Right atrium auricular region (tissue), 2 donors: ENCODE data around the gene MRTFA. TPM values are rescaled to one million over a fixed set of nuclear protein-coding genes. Genes with fewer than 3 reads are reported as not detected.
"Not testable (repeated sequence)": the region's sequence is repeated elsewhere in the genome, so short reads cannot be mapped to it uniquely, and the experiment has no call there.

ENCODE experiments used
- DNase-seq: peaks from one replicate; pipeline ENCODE4 v3.0.0-alpha.2; 2019; ENCODE audit warnings: low spot score
- H3K27ac ChIP-seq, 2 donors: fragments of 200-600 bp; sonication (generic); 1 replicate in 1 of 2; 2 replicates in 1 of 2; pipeline ENCODE4 v1.5.1; 2016 to 2019
- H3K27me3 ChIP-seq, 2 donors: fragments of 200-600 bp; sonication (generic); one replicate each; pipeline versions ENCODE4 v1.5.1 to v1.6.0; 2017 to 2019
- H3K36me3 ChIP-seq: fragments of 200-600 bp; sonication (generic); one replicate; pipeline ENCODE4 v1.5.1; 2016
- H3K4me1 ChIP-seq, 2 donors: fragments of 200-600 bp; sonication (generic); one replicate each; pipeline versions ENCODE4 v1.5.1 to v1.6.0; 2017 to 2019
- H3K4me3 ChIP-seq, 2 donors: fragments of 200-600 bp; sonication (generic); 1 replicate in 1 of 2; 2 replicates in 1 of 2; pipeline ENCODE4 v1.5.1; 2017 to 2019; ENCODE audit warnings: mild to moderate bottlenecking in 1 of 2, moderate library complexity in 1 of 2
- H3K9me3 ChIP-seq, 2 donors: fragments of 200-600 bp; sonication (generic); one replicate each; pipeline ENCODE4 v1.5.1; 2019
- CTCF ChIP-seq, 2 donors: fragments of 200-600 bp; sonication (generic); IDR thresholded peaks; one replicate each; pipeline ENCODE4 v1.5.1; 2019; ENCODE audit warnings: antibody characterized with exemption in 2 of 2
- total RNA-seq, 2 donors: library from RNA; depleted of rRNA; stranded (reverse); fragments of >200 nt; gene quantifications; one replicate each; pipeline ENCODE4 v1.1.0, GENCODE V29; 2016

Gene MRTFA
- total RNA-seq, 2 donors from 2014 or later: 45.8 to 55.2 TPM

GRCh38 chr22:40511604-40512003 lies 124.9 kb downstream of the MRTFA start:
- peaks cover 0 to 60% of the 10 kb centered on the region in 2 donors for H3K4me1 ChIP-seq
- no peak for DNase-seq
- no peaks in the 10 kb centered on the region for H3K36me3 ChIP-seq

GRCh38 chr22:40510631-40511364 lies 125.7 kb downstream of the MRTFA start:
- no peak overlapping the region for H3K4me3 ChIP-seq
- H3K27ac ChIP-seq: peak overlapping the region; percentile 65 to 88
- H3K27me3 ChIP-seq: no peaks in the 10 kb centered on the region
- peaks cover 0 to 65% of the 10 kb centered on the region in 2 donors for H3K4me1 ChIP-seq
- H3K9me3 ChIP-seq: no peaks in the 10 kb centered on the region
- no peak for DNase-seq
- TF ChIP-seq CTCF (IDR thresholded peaks at IDR 0.05): no peak
- no peaks in the 10 kb centered on the region for H3K36me3 ChIP-seq

More at GRCh38 chr22:40511604-40512003, 124.9 kb downstream of the MRTFA start:
- H3K9me3 ChIP-seq: no peaks in the 10 kb centered on the region
- no peak overlapping the region for H3K4me3 ChIP-seq
- no peak for TF ChIP-seq CTCF (IDR thresholded peaks at IDR 0.05)
- H3K27me3 ChIP-seq: no peaks in the 10 kb centered on the region
- H3K27ac ChIP-seq: peak overlapping the region; percentile 65 to 88

- no peak for DNase-seq
- H3K36me3 ChIP-seq: no peaks in the 10 kb centered on the region
- TF ChIP-seq CTCF (IDR thresholded peaks at IDR 0.05): no peak
- no peaks in the 10 kb centered on the region for H3K9me3 ChIP-seq
- peak overlapping the region; percentile 65 to 88 for H3K27ac ChIP-seq
- H3K4me1 ChIP-seq: peaks cover 0 to 69% of the 10 kb centered on the region in 2 donors
- H3K4me3 ChIP-seq: no peak overlapping the region
- H3K27me3 ChIP-seq: no peaks in the 10 kb centered on the region
Observed at GRCh38 chr22:40509401-40510134, 127.0 kb downstream of the MRTFA start.

DNA sequence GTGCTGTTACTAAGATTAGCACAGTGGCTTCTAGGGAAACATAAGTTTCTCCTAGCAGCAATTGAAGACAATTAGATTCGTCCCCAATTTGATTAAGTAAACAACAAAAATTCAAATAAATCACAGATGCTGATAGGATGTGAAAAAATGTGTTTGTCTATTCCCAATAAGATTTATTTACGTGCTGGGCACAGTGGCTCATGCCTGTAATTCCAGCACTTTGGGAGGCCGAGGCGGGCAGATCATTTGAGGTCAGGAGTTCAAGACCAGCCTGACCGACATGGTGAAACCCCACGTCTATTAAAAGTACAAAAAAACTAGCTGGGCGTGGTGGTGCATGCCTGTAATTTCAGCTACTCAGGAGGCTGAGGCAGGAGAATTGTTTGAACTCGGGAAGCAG lies 128.5 kb downstream of the MRTFA start:
- H3K4me3 ChIP-seq, H3K9me3 ChIP-seq, H3K27me3 ChIP-seq, H3K36me3 ChIP-seq, DNase-seq: not testable (repeated sequence)
- H3K4me1 ChIP-seq: peaks cover 0 to 76% of the 10 kb centered on the region in 2 donors
- H3K27ac ChIP-seq: peak overlapping the region; percentile 65 to 88

GRCh38 chr22:40507491-40507890 lies 129.0 kb downstream of the MRTFA start:
- DNase-seq: no peak
- TF ChIP-seq CTCF (IDR thresholded peaks at IDR 0.05): no peak
- no peaks in the 10 kb centered on the region for H3K9me3 ChIP-seq
- H3K27me3 ChIP-seq: no peaks in the 10 kb centered on the region
- H3K36me3 ChIP-seq: no peaks in the 10 kb centered on the region
- peaks cover 0 to 73% of the 10 kb centered on the region in 2 donors for H3K4me1 ChIP-seq
- no peak overlapping the region for H3K27ac ChIP-seq
- H3K4me3 ChIP-seq: no peak overlapping the region

- H3K27ac ChIP-seq: no peak overlapping the region
- no peaks in the 10 kb centered on the region for H3K36me3 ChIP-seq
- no peak overlapping the region for H3K4me3 ChIP-seq
- no peaks in the 10 kb centered on the region for H3K9me3 ChIP-seq
- H3K27me3 ChIP-seq: no peaks in the 10 kb centered on the region
- peaks cover 0 to 66% of the 10 kb centered on the region in 2 donors for H3K4me1 ChIP-seq
- no peak for DNase-seq
- no peak for TF ChIP-seq CTCF (IDR thresholded peaks at IDR 0.05)
Observed at GRCh38 chr22:40506762-40507161, 129.8 kb downstream of the MRTFA start.
